SK-N-SH treated with all-trans-retinoic acid at 6 μM for 48 hours (cell line): ENCODE results near the gene PRLH.
A peak's percentile ranks its signal among the peaks of the same experiment; 100 is the strongest.

Source experiments
- ATAC-seq: fragments of 200-7000 bp; cut with Tn5 transposase; 3 replicates; pipeline ENCODE4 v1.9.1; 2020; ENCODE audit warnings: mild to moderate bottlenecking, moderate library complexity
- BACH2 ChIP-seq: fragments of 250-450 bp; sonication (Bioruptor Pico); IDR thresholded peaks from 2 replicates; pipeline ENCODE4 v1.9.0; 2021; ENCODE audit warnings: mild to moderate bottlenecking, borderline replicate concordance
- CREB5 ChIP-seq: fragments of 250-450 bp; sonication (Bioruptor Pico); IDR thresholded peaks from 2 replicates; pipeline ENCODE4 v1.5.1; 2020; ENCODE audit warnings: low read depth, mild to moderate bottlenecking, moderate library complexity
- CSDC2 ChIP-seq: fragments of 250-450 bp; sonication (Bioruptor Pico); IDR thresholded peaks from 2 replicates; pipeline ENCODE4 v1.5.0; 2020; ENCODE audit warnings: mild to moderate bottlenecking, moderate library complexity
- CSRNP3 ChIP-seq: fragments of 250-450 bp; sonication (Bioruptor Pico); IDR thresholded peaks from 2 replicates; pipeline ENCODE4 v1.5.1; 2021; ENCODE audit warnings: mild to moderate bottlenecking, moderate library complexity
- GLIS3 ChIP-seq: fragments of 250-450 bp; sonication (Bioruptor Pico); IDR thresholded peaks from 2 replicates; pipeline ENCODE4 v1.5.0; 2020; ENCODE audit warnings: mild to moderate bottlenecking, moderate library complexity
- ISL1 ChIP-seq: fragments of 250-450 bp; sonication (Bioruptor Pico); IDR thresholded peaks from 2 replicates; pipeline ENCODE4 v2.1.2; 2022; ENCODE audit warnings: mild to moderate bottlenecking, moderate library complexity
- OSR1 ChIP-seq: fragments of 250-450 bp; sonication (Bioruptor Pico); IDR thresholded peaks from 2 replicates; pipeline ENCODE4 v1.8.0; 2022; ENCODE audit warnings: moderate library complexity, mild to moderate bottlenecking, inconsistent platforms
- PATZ1 ChIP-seq: fragments of 250-450 bp; sonication (Bioruptor Pico); IDR thresholded peaks from 2 replicates; pipeline ENCODE4 v1.8.0; 2020; ENCODE audit warnings: mild to moderate bottlenecking, moderate library complexity, borderline replicate concordance
- POU6F1 ChIP-seq: fragments of 250-450 bp; sonication (Bioruptor Pico); IDR thresholded peaks from 2 replicates; pipeline ENCODE4 v1.8.0; 2021; ENCODE audit warnings: low read depth, mild to moderate bottlenecking, moderate library complexity, borderline replicate concordance
- PPARA ChIP-seq: fragments of 250-450 bp; sonication (Bioruptor Pico); IDR thresholded peaks from 2 replicates; pipeline ENCODE4 v1.5.0; 2020; ENCODE audit warnings: mild to moderate bottlenecking, borderline replicate concordance
- RARB ChIP-seq: fragments of 250-450 bp; sonication (Bioruptor Pico); IDR thresholded peaks from 2 replicates; pipeline ENCODE4 v1.8.0; 2021; ENCODE audit warnings: mild to moderate bottlenecking, moderate library complexity
- SNAI2 ChIP-seq: fragments of 250-450 bp; sonication (Bioruptor Pico); IDR thresholded peaks from 2 replicates; pipeline ENCODE4 v1.5.0; 2020; ENCODE audit warnings: mild to moderate bottlenecking, moderate library complexity
- TCF4 ChIP-seq: fragments of 250-450 bp; sonication (Bioruptor Pico); IDR thresholded peaks from 2 replicates; pipeline ENCODE4 v1.8.0; 2021; ENCODE audit warnings: mild to moderate bottlenecking, moderate library complexity, borderline replicate concordance
- ZC3H10 ChIP-seq: fragments of 250-450 bp; sonication (Bioruptor Pico); IDR thresholded peaks from 2 replicates; pipeline ENCODE4 v1.5.1; 2021; ENCODE audit warnings: mild to moderate bottlenecking, moderate library complexity
- ZFP3 ChIP-seq: fragments of 250-450 bp; sonication (Bioruptor Pico); IDR thresholded peaks from 2 replicates; pipeline ENCODE4 v1.5.0; 2020; ENCODE audit warnings: mild to moderate bottlenecking, moderate library complexity
- ZNF70 ChIP-seq: fragments of 450-650 bp; formaldehyde crosslinking; IDR thresholded peaks from 2 replicates; pipeline ENCODE4 v1.5.0; 2020; ENCODE audit warnings: mild to moderate bottlenecking, moderate library complexity
- ZNF8 ChIP-seq: fragments of 450-650 bp; formaldehyde crosslinking; IDR thresholded peaks from 2 replicates; pipeline ENCODE4 v1.5.0; 2020; ENCODE audit warnings: mild to moderate bottlenecking, moderate library complexity
- TF ChIP-seq, protein P1 (sequence below): fragments of 250-450 bp; sonication (Bioruptor Pico); IDR thresholded peaks from 2 replicates; pipeline ENCODE4 v1.5.0; 2020; ENCODE audit warnings: mild to moderate bottlenecking, moderate library complexity

Gene PRLH

DNA sequence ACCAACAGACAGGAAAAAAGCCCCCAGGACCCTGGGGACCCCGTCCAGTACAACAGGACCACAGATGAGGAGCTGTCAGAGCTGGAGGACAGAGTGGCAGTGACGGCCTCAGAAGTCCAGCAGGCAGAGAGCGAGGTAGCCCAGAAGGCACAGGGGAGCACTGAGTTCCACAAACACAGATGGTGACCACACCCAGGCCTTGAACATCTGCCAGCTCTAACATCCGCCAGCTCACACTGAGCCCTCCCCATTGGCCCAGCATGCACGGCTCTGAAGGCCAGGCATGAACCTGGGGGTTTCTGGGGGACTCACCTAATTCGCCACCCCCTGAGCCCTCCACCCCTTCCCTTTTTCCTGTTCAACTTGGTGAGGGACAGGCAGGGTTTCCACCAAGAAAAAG lies 25.6 kb upstream of the PRLH start:
- TF ChIP-seq BACH2 (no peak), POU6F1 (no peak), OSR1 (no peak), PPARA (CRISPR knock-in tag) (no peak), ISL1 (CRISPR knock-in tag) (no peak), ZNF70 (CRISPR knock-in tag) (no peak), SNAI2 (CRISPR knock-in tag) (no peak), ZC3H10 (CRISPR knock-in tag) (no peak), PATZ1 (no peak), RARB (CRISPR knock-in tag) (no peak)
- ATAC-seq: peak; percentile 48

- TF ChIP-seq ZNF70 (CRISPR knock-in tag): no peak
- TF ChIP-seq ZC3H10 (CRISPR knock-in tag): no peak
- no peak for TF ChIP-seq CSRNP3 (CRISPR knock-in tag)
- no peak for TF ChIP-seq GLIS3
- TF ChIP-seq, protein P1, sequence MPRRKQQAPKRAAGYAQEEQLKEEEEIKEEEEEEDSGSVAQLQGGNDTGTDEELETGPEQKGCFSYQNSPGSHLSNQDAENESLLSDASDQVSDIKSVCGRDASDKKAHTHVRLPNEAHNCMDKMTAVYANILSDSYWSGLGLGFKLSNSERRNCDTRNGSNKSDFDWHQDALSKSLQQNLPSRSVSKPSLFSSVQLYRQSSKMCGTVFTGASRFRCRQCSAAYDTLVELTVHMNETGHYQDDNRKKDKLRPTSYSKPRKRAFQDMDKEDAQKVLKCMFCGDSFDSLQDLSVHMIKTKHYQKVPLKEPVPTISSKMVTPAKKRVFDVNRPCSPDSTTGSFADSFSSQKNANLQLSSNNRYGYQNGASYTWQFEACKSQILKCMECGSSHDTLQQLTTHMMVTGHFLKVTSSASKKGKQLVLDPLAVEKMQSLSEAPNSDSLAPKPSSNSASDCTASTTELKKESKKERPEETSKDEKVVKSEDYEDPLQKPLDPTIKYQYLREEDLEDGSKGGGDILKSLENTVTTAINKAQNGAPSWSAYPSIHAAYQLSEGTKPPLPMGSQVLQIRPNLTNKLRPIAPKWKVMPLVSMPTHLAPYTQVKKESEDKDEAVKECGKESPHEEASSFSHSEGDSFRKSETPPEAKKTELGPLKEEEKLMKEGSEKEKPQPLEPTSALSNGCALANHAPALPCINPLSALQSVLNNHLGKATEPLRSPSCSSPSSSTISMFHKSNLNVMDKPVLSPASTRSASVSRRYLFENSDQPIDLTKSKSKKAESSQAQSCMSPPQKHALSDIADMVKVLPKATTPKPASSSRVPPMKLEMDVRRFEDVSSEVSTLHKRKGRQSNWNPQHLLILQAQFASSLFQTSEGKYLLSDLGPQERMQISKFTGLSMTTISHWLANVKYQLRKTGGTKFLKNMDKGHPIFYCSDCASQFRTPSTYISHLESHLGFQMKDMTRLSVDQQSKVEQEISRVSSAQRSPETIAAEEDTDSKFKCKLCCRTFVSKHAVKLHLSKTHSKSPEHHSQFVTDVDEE (CRISPR knock-in tag): no peak
- TF ChIP-seq PPARA (CRISPR knock-in tag): no peak
- no peak for TF ChIP-seq CREB5
- TF ChIP-seq ISL1 (CRISPR knock-in tag): no peak
- TF ChIP-seq ZFP3: no peak
- TF ChIP-seq OSR1: no peak
- no peak for TF ChIP-seq CSDC2
- TF ChIP-seq TCF4: no peak
- TF ChIP-seq SNAI2 (CRISPR knock-in tag): no peak
- no peak for TF ChIP-seq RARB (CRISPR knock-in tag)
Observed at GRCh38 chr2:237541243-237541642, 25.1 kb upstream of the PRLH start.

GRCh38 chr2:237542001-237542704 lies 24.2 kb upstream of the PRLH start:
- ATAC-seq: no peak
- TF ChIP-seq CSRNP3 (CRISPR knock-in tag) (no peak), ZNF8 (CRISPR knock-in tag) (no peak), TCF4 (no peak)

More at GRCh38 chr2:237541243-237541642, 25.1 kb upstream of the PRLH start:
- ATAC-seq: no peak; the same call in 2 of the 3 replicates
